K562 (cell line): Measurements from ENCODE around the gene SOST. TPM values are rescaled to one million over a fixed set of nuclear protein-coding genes. Genes with fewer than 3 reads are reported as not detected.

ENCODE experiments used
- ATAC-seq: fragments of 200-7000 bp; cut with Tn5 transposase; 3 replicates; pipeline ENCODE4 v1.9.1; 2020; ENCODE audit warnings: moderate library complexity
- BruUV-seq: library from RNA; stranded (reverse); fragments of 400-500 nt; replicated peaks from 2 replicates; lab custom pipeline; 2021; lab: Mats Ljungman, UMichigan
- CTCF ChIA-PET: fragments of 300-600 bp; formaldehyde crosslinking; extraction: SDS; loops from one replicate; lab custom pipeline; 2021; ENCODE audit warnings: low intra/inter-chr PET ratio; lab: Yijun Ruan, JAX
- POLR2A ChIA-PET: fragments of 300-600, 350-650 bp; sonication (Branson Sonifier 250); formaldehyde crosslinking; extraction: SDS; loops from one replicate; lab custom pipeline; 2021; ENCODE audit warnings: antibody characterized with exemption, inconsistent platforms; lab: Yijun Ruan, JAX
- DNase-seq, 4 experiments: peaks; one replicate each; pipeline versions ENCODE4 v3.0.0 to v3.0.0-alpha.2; 2011 to 2018; ENCODE audit warnings: low spot score in 3 of 4, mixed read lengths in 3 of 4; ENCODE audit errors: extremely low read depth in 1 of 4
- FAIRE-seq: peaks from 2 replicates; lab custom pipeline; 2011; peaks lifted over from hg19 to GRCh38; lab: Jason Lieb, UNC
- H2AFZ ChIP-seq: 2 replicates; pipeline ENCODE4 v1.6.0; 2011; ENCODE audit warnings: low read depth, low read length, control low read depth, inconsistent platforms
- H3K27ac ChIP-seq: fragments of 200-600 bp; 3 replicates; pipeline ENCODE4 v1.8.0; 2011; ENCODE audit warnings: low read depth, mild to moderate bottlenecking, control low read depth, inconsistent platforms, low read length, moderate library complexity, mixed read lengths; ENCODE audit errors: extremely low read depth
- H3K27me3 ChIP-seq, 2 experiments: fragments of 300-600 bp in 1 of 2; 2 replicates in 1 of 2; 3 replicates in 1 of 2; pipeline versions ENCODE4 v1.6.0 to v1.8.0; 2011; ENCODE audit warnings: inconsistent platforms in 2 of 2, low read length in 2 of 2, mild to moderate bottlenecking in 1 of 2, mixed read lengths in 1 of 2, moderate library complexity in 1 of 2; ENCODE audit not compliant: control insufficient read depth in 2 of 2, insufficient read depth in 2 of 2
- H3K36me3 ChIP-seq: fragments of 300-600 bp; 3 replicates; pipeline ENCODE4 v1.8.0; 2011; ENCODE audit warnings: mild to moderate bottlenecking, low read length, inconsistent platforms; ENCODE audit not compliant: control insufficient read depth, insufficient read depth
- H3K4me1 ChIP-seq, 2 experiments: fragments of 200-600 bp in 1 of 2; replicated peaks in 1 of 2; 2 replicates in 1 of 2; 3 replicates in 1 of 2; pipeline versions ENCODE4 v1.5.1 to v1.8.0; 2011; ENCODE audit warnings: inconsistent platforms in 2 of 2, low read length in 2 of 2, mild to moderate bottlenecking in 1 of 2, mixed read lengths in 1 of 2, moderate library complexity in 1 of 2; ENCODE audit not compliant: control insufficient read depth in 2 of 2, insufficient read depth in 2 of 2
- H3K4me2 ChIP-seq: 2 replicates; pipeline ENCODE4 v1.6.1; 2011; ENCODE audit warnings: low read length, control low read depth, inconsistent platforms, mixed read lengths; ENCODE audit not compliant: insufficient read depth
- H3K4me3 ChIP-seq: fragments of 200-600 bp; sonication (generic), shearing (Covaris generic); 2 replicates; pipeline ENCODE4 v1.5.1; 2016; ENCODE audit warnings: control low read depth, inconsistent platforms
- H3K79me2 ChIP-seq: fragments of 200-600 bp; 3 replicates; pipeline ENCODE4 v1.8.0; 2011; ENCODE audit warnings: low read length, inconsistent platforms; ENCODE audit not compliant: control insufficient read depth, insufficient read depth
- H3K9ac ChIP-seq, 2 experiments: 2 replicates each; pipeline versions ENCODE4 v1.6.0 to v1.6.1; 2011; ENCODE audit warnings: low read depth in 2 of 2, low read length in 2 of 2, control low read depth in 1 of 2, inconsistent platforms in 1 of 2, mild to moderate bottlenecking in 1 of 2, mixed read lengths in 1 of 2; ENCODE audit not compliant: insufficient read depth in 1 of 2
- H3K9me1 ChIP-seq: one replicate; pipeline ENCODE4 v1.6.0; 2011; ENCODE audit warnings: inconsistent platforms, mild to moderate bottlenecking, low read length, moderate library complexity; ENCODE audit not compliant: control insufficient read depth, insufficient read depth
- H3K9me3 ChIP-seq: replicated peaks from 2 replicates; pipeline ENCODE4 v1.5.1; 2011; ENCODE audit warnings: low read depth, low read length, inconsistent platforms; ENCODE audit not compliant: control insufficient read depth, insufficient read depth
- H4K20me1 ChIP-seq: replicated peaks from 2 replicates; pipeline ENCODE4 v1.6.1; 2011; ENCODE audit warnings: low read length, inconsistent platforms, mixed read lengths; ENCODE audit not compliant: control insufficient read depth, insufficient read depth
- ZNF592 ChIP-seq: fragments of 450-650 bp; IDR thresholded peaks from 2 replicates; pipeline ENCODE4 v1.6.1; 2017; ENCODE audit warnings: antibody characterized with exemption, mild to moderate bottlenecking
- WGBS: fragments of 100-300 bp; shearing (Covaris generic); methylation state at CpG from one replicate; pipeline ENCODE4 v1.1.6; 2016; ENCODE audit warnings: low coverage, mixed read lengths; ENCODE audit not compliant: insufficient coverage; ENCODE audit errors: missing lambda C conversion rate; 5-methylcytosine and 5-hydroxymethylcytosine counted together
- in situ Hi-C: fragments of 300-500 bp; cut with MboI; formaldehyde crosslinking; loops from 4 replicates; pipeline ENCODE4 v1.15.0; 2018; ENCODE audit warnings: inconsistent platforms, mixed read lengths
- intact Hi-C: fragments of 100-400 bp; cut with micrococcal nuclease; formaldehyde crosslinking; loops from 2 replicates; pipeline ENCODE4 v1.14.2; 2022
- polyA plus RNA-seq, 8 experiments: library from polyadenylated mRNA; depleted of rRNA in 4 of 8; stranded (reverse) in 5 of 8; unstranded in 3 of 8; fragments of >200 nt; fragmentation: Nextera tagmentation in 2 of 8; fragmentation: Illumina TruSeq in 1 of 8; extraction: Ambion mirVana in 2 of 8; extraction: Trizol in 1 of 8; gene quantifications; 2 replicates each; pipeline versions ENCODE4 v1.2.1 to v1.2.3, GENCODE V29; 2011 to 2014; ENCODE audit warnings: inconsistent platforms in 1 of 8, missing spikeins in 1 of 8
- total RNA-seq, 7 experiments: library from RNA; depleted of rRNA in 6 of 7; stranded (reverse); fragments of >200 nt in 6 of 7; fragmentation: Illumina TruSeq in 2 of 7; extraction: Trizol in 2 of 7; gene quantifications; 2 replicates each; pipeline versions ENCODE4 v1.2.1 to v1.2.3, GENCODE V29; 2011 to 2021; ENCODE audit warnings: low replicate concordance in 1 of 7

SOST gene
- total and polyA plus RNA-seq, 9 of the 15 experiments (the other 6 are each of a cell fraction or from before 2014, with no cell fraction given), result not detected

DNA sequence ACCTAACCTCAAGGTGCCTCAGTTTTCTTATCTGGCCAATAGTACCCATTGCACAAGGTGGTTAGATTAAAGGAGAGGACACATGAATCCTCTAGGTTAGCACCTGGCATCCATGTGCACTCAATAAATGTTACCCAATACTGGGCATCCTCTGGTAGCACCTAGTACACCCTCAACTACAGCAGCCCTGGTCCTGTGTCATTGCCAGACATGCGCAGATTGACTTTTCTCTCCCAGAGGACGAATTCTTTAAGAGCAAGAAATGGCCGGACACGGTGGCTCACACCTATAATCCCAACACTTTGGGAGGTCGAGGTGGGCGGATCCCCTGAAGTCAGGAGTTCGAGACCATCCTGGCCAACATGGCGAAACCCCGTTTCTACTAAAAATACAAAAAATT, 12.9 kb upstream of the SOST start:
- ATAC-seq (no peak), FAIRE-seq (no peak), DNase-seq (no peak)
- Histone ChIP-seq H3K27me3 (no peaks in the 10 kb centered on the region), H3K9me3 (no peaks in the 10 kb centered on the region), H3K79me2 (no peaks in the 10 kb centered on the region), H4K20me1 (peaks cover 5% of the 10 kb centered on the region; the same call in 1 of the 2 replicates), H3K9ac (no peak overlapping the region), H3K36me3 (peaks cover 34% of the 10 kb centered on the region; the same call in 2 of the 3 replicates), H3K9me1 (peaks cover 3% of the 10 kb centered on the region), H2AFZ (no peak overlapping the region), H3K4me3 (no peak overlapping the region), H3K4me1 (peaks cover 0 to 3% of the 10 kb centered on the region in 2 experiments; a peak in 3 of 5 replicates), H3K27ac (no peak overlapping the region), H3K4me2 (no peak overlapping the region)
- no peak for TF ChIP-seq ZNF592
- in situ Hi-C loops (no loop called here), intact Hi-C loops (no loop called here)
- ChIA-PET POLR2A (interaction anchor here (0.6 kb wide), 1 partner anchor 1461 kb away, joined by 3 read pairs; no protein-coding TSS in a partner anchor), CTCF (no interaction called here)
- no TSS peak for BruUV-seq
- WGBS, result 74% methylated on average over 9 of the region's 9 CpGs
